Ishikawa (cell line): ENCODE results near the gene LYPD4.

Experiments used
- CEBPB ChIP-seq: IDR thresholded peaks from 2 replicates; pipeline ENCODE4 v1.6.1; 2012
- CREB1 ChIP-seq: IDR thresholded peaks from 2 replicates; pipeline ENCODE4 v1.6.1; 2012; ENCODE audit warnings: low read depth
- EGR1 ChIP-seq: IDR thresholded peaks from 2 replicates; pipeline ENCODE4 v1.6.1; 2012
- EP300 ChIP-seq: IDR thresholded peaks from 2 replicates; pipeline ENCODE4 v1.6.1; 2012; ENCODE audit warnings: borderline replicate concordance
- FOXM1 ChIP-seq: IDR thresholded peaks from 2 replicates; pipeline ENCODE4 v1.6.1; 2012; ENCODE audit warnings: low read depth, borderline replicate concordance
- MAX ChIP-seq: IDR thresholded peaks from 2 replicates; pipeline ENCODE4 v1.6.1; 2012
- RAD21 ChIP-seq: IDR thresholded peaks from 2 replicates; pipeline ENCODE4 v1.6.1; 2012; ENCODE audit warnings: low read depth
- REST ChIP-seq: IDR thresholded peaks from 2 replicates; pipeline ENCODE4 v1.6.1; 2012; ENCODE audit warnings: low read depth, mild to moderate bottlenecking
- TAF1 ChIP-seq: IDR thresholded peaks from 2 replicates; pipeline ENCODE4 v1.6.1; 2012; ENCODE audit warnings: low read depth, mild to moderate bottlenecking
- TCF12 ChIP-seq: IDR thresholded peaks from 2 replicates; pipeline ENCODE4 v1.6.1; 2012; ENCODE audit warnings: low read depth
- TEAD4 ChIP-seq: IDR thresholded peaks from 2 replicates; pipeline ENCODE4 v1.6.1; 2012
- USF1 ChIP-seq: IDR thresholded peaks from 2 replicates; pipeline ENCODE4 v1.6.1; 2012
- YY1 ChIP-seq: IDR thresholded peaks from 2 replicates; pipeline ENCODE4 v1.6.1; 2012; ENCODE audit warnings: low read depth
- ZBTB7A ChIP-seq: IDR thresholded peaks from 2 replicates; pipeline ENCODE4 v1.6.1; 2012; ENCODE audit warnings: low read depth

- TF ChIP-seq ZBTB7A (no peak), EGR1 (no peak), YY1 (no peak), TAF1 (no peak), FOXM1 (no peak), CREB1 (no peak), MAX (no peak), RAD21 (no peak), TCF12 (no peak), REST (no peak), USF1 (no peak), EP300 (no peak), TEAD4 (no peak), CEBPB (no peak)
Observed at GRCh38 chr19:41816761-41817160, 27.7 kb downstream of the LYPD4 start.
